ENCODE measurements around the gene EPYC.

The EPYC gene

DNA sequence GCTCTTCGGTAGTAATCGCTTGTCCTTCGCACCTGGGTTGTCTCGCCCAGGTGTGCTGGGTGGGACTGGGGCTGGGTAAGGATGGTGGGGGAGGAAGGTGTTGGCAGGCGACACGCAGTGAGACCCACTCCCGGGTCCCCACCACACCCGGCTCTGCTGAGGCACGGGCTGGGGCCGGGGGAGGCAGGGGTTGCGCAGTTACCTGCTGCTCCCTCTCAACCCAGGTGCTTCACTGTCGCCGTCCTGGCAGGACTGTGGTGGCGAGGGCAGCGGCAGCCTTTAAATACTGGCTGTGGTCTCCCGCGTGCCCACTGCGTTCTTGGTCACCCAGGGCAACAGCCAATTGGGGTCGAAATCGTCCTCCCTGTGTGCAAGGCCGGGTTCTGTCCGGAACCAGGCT lies 49.9 kb downstream of the EPYC start, which contains the start of gene CCER1:
Gene CCER1, minus strand, starts transcription at position 256 of the 400 bp plus-strand sequence. CDS start 434 bp downstream, outside the sequence.
- DNase-seq (ENCODE audit: low spot score) = no peak

DNA sequence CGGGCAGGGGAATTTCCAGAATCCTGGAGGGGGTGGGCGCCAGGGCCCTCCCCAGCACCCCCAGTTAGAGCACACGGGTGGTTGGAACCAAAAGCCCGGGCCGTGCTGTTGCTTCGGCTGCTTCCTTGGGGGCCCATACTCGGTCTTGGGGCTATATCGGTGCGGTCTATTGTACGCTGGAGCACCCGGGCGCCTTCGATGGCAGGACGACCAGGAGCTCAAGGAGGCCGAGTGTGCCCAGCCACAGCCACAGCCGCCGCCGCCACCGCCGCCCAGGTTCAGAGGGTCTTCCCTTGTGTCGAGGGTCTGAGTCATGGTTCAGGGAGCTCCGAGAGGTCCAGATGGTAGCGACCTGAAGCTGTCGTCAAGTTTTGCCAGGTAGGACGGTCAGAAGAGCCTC lies 50.3 kb downstream of the EPYC start:
- no peak for DNase-seq (ENCODE audit: low spot score)

DNA sequence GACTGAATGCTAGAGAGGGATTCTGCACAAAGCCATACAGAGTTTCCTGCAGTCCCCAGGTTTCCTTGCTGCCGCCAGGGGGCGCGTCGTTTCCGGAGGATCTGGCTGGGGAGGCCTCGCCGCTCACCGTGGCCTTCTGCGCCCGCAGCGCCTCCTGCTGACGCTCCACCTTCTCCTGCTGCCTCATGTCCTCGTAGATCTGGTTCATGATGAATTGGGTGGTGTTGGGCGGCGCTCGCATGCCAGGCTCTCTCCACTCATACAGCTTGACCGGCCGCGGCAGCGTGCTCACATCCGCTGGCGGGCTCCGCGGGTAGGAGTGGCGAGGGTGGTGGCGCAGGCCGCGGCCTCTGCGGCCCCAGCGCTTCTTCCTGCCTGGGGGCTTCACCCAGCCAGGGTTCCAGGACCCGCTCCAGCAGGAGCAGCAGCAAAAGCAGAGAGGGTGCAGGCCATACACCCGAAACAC lies 50.8 kb downstream of the EPYC start:
- DNase-seq (ENCODE audit: low spot score) = peak; percentile 38

DNA sequence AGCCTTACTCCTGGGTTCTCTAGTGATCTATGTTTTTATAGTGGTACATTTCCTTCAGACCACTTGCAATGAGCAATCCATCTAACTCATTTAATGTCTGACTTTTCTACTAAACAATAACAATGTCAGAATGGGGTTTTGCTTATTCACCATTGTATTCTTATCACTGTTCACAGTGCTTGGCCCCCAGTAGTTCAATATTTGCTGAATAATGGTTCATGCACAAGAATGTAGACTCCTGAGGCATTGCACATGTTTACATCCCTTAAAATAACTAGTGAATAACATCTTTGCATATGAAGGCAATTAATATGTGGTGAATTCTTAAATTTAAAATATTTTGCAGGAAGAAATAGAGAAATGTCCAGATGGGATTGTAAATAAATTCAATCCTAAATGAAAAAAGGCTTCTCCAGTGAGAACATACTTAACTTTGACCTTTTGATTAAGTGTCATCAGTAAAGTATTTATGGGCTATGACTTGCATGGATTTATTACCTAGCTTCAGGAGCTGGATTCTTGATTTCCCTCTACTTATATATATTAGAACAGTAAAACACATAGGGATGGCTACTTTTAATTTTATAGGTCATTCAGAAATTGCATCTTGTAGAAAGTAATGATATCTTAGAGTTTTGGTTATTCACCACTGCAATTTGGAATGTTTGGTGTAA lies 53.2 kb downstream of the EPYC start:
- no peak for DNase-seq (ENCODE audit: low spot score)

DNA sequence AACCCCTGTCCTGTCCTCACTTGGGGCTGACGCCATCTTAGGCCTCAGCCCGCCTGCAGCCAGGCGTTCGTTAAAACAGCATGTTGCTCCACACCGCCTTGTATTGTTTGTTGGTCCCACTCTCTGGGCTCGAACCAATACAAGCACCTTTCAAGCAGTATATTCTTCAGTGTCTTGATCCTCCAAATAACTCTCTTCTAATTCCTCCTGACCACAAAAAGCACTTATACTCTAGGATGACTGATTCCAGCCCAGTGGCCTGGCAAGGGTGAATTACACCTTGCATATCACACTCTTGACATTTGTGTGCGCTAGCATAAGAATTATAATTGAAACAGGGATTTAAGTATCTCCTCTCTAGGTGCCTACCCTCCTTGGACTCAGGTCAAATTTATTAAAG lies 56.9 kb downstream of the EPYC start:
- no peak for DNase-seq (ENCODE audit: low spot score)

DNA sequence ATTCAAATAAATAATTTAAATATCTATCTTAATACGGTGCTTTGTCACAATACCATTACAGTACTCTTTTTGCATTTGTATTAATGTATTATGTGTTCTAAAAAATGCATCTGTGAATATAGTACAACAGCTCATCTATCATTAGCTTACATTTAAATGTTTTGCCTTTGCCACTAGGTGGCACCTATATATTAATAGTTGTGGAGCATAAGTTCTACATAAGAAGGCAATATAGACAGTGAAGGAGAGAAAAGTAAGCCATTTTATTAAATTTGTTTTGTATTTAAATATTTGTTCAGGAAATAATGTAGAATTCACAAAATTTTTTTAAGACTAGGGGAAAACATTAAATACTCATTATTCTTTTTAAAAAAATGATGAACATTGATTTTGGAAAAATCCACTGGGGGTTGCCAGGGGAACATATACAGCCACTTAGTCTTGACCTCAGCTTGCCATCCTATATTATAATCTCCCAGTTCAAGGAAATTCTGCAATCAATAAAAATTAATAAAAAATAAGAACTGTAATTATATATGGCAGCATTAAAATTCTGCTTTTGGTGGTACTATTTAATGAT lies 59.6 kb downstream of the EPYC start:
- peak; percentile 57 for DNase-seq (ENCODE audit: low spot score)

DNA sequence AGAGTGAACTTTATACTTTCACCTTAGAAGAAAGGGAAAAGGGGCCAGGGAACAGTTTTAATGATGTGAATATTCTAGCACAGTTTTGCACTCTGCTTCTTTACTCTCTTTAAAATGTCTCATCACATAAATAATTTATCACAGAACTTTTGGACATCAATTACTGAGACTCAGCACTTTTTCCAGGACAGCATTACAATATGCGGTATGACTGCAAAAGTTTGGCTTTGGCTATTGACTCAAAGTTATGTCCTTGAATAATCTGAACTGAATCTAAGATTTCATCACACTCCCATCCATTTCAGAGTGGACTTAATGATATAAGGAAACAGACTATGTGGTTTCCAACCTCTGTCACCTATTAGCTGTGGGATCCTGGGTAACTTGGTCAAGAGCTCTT lies 61.5 kb downstream of the EPYC start:
- no peak for DNase-seq (ENCODE audit: low spot score)

DNA sequence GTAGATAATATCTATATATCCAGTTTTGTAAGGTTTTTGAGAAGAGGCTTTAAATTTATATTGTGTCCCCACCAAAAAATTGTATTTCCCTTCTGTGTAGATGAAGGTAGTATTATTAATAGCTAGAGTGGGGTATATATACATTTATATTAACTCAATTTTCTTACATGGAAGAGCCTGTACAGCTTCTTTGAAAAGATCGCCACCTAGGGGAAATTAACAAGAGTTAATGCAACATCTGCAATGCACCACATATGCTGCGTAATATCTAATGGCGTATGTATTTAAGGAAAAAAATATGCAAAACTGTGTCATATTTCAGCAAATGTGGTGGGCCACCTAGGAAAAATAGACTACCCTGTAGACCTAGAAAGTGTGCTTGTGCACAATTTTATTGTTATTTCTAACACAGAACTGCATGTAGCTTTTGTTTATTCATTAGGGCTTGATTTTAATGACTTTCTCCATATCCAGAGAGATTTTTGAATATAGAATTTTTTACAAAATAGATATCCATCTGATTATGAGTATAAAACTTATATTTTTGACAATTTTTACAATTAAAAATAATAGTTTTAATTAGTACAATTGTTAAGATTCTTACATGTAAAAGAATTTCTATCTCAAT lies 63.8 kb downstream of the EPYC start:
- peak; percentile 76 for DNase-seq (ENCODE audit: low spot score)

DNA sequence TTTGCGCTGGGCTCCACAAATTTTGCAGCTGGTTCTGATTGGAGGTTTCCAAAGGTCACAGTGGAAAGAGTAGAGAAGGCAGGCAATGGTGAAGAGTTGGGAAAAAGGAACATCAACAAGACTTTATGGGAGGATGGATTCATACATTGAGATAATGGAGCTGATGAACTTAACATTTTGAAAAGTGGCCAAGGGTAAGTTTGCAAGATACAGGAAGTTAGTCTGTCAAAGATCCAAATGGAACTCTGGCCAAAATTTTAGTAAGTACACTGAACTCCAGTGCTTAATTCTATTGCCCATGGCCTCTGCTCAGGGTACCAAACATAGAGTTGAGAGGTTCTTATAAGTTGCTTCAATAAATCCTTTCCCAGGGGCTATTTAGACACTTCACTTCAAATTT lies 65.4 kb downstream of the EPYC start:
- DNase-seq (ENCODE audit: low spot score) = no peak

DNA sequence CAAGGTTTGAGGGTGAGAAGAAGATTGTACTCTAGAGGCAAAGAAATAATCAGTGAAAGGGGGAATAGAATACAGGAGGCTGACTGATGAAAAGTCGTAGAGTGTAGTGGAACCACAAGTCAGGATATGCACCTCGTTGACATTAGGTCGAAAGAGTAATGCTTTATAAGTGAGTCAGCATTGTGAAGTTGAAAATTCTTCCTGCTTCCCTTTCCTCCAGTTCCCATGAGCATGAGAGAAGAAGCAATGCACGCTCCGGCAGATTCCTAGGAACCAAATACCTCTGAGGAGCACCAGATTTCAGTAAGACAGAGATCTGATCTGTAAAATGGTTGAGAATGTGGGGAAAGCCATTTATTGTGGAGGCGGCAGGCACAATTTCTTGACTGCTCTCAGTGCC lies 66.3 kb downstream of the EPYC start:
- DNase-seq (ENCODE audit: low spot score) = no peak

DNA sequence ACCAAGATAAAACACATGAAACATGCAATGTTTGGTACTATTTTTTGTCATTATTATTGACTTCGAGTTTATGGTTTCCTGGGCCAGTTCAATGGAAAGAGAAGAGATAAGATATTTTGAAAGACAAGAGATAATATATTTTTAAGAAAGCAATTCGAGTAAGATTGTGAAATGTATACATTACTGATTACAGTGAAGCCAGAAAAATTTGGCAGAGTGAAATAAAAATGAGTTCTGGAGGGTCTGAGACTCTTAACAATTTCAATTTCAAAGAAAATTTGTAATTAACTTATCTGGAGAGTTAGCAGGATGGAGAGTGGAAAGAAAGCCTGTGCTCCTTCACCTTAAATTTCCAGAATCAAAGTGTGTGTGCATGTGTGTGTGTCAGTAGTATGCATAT lies 67.1 kb downstream of the EPYC start:
- no peak for DNase-seq (ENCODE audit: low spot score)

DNA sequence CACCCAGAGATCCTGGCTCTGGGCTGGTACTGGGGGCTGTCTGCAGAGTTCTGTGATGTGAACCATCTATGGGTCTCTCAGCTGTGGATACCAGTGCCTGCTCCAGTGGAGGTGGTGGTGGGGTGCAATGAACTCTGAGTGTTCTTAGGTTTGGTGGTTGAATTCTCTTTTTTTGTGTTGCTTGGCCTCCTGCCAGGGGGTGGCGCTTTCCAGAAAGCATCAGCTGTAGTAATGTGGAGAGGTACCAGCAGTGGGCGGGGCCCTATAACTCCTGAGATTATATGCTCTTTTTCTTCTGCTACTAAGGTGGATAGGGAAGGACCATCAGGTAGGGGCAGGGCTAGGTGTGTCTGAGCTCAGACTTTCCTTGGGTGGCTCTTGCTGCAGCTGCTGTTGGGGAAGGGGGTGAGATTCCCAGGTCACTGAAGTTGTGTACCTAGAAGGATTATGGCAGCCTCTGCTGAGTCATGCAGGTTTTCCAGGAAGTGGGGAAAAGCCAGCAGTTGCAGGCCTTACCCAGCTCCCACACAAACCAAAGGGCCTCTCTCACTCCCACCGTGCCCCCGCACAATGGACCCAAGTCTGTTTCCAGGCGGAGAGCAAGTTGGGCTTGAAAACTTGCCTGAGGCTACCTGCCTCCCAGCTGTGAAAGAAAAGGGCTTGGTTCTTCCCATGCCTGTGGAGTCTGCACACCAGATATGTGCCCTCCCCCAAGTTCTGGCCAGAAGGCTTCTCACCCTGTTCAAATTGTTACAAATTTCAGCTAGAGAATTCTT lies 68.4 kb downstream of the EPYC start:
- DNase-seq (ENCODE audit: low spot score) = peak; percentile 7

DNA sequence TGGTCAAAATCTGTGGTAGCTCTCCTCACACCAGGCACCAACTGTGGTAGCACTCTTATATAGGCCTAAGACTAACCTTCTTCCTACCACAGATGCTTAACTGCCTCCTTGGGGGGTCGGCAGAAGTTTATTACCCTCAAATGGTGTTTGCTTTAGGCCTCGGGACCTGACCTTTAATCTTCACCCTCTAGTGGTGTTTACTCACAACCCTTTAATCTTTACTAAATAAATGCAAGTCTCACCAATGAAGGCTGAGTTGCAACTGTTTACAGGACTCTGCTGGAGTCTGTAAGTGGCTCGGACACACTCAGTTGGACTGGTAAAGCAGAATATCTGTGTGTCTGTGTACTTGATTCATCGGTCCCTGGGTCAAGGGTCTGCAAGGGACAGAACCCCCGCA lies 79.2 kb downstream of the EPYC start:
- no peak for DNase-seq (ENCODE audit: low spot score)

DNA sequence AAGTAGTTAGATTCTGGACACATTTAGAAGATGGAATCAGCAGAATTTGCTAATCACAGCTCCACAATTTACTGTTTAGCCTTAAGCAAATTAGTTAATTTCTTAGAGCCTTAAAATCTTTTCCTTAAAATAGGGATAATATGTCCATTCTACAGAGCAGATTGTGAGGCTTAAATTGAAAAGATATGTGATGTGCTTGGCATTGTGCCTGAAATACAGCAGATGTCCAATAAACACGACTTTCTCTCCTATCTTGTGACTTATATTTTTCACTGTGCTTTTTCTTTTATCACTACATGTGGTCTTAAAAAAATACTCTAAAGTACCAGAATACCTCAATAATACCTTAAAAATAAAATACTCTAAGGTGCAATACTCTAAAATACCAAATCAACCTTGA lies 80.4 kb downstream of the EPYC start:
- no peak for DNase-seq (ENCODE audit: low spot score)

DNA sequence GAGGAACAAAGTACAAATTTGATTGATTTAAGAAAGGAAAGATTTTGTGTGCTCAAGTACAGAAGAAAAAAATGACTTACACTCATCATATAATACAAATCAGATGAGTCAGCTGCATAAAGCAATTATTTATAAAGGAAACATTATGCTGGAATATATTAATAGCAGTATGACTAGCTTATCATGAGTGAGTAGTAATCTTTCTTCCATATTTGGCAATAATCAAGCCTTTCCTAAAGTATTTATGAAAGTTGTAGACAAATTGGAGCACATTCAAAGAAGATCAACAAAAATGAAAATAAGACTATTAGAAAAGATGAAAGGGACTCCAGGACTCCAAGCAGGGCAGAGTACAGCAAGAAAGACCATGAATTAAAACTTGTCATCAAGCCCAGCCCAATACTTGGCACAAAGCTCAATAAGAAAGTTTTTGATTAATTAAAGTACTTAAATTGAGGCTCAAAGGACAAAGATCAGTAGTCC lies 82.6 kb downstream of the EPYC start:
- no peak for DNase-seq (ENCODE audit: low spot score)

DNA sequence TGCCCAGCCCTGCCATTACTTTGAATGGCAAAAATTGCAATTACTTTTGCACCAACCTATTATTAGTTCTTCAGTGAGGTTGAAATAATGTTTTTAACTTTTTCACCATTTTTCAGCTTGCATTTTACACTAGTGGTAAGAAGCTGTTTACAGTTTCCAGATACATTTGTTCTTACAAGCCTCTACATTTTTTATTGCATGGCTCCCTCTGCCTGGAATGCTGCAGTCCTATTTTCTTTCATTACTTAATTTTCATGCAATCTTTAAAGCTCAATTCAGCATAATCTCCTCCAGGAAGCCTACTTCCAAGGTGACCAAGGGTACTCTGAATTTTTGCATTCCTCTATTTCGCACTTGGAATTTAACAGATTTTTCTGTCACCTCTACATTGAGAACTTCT lies 83.2 kb downstream of the EPYC start:
- DNase-seq (ENCODE audit: low spot score) = no peak

DNA sequence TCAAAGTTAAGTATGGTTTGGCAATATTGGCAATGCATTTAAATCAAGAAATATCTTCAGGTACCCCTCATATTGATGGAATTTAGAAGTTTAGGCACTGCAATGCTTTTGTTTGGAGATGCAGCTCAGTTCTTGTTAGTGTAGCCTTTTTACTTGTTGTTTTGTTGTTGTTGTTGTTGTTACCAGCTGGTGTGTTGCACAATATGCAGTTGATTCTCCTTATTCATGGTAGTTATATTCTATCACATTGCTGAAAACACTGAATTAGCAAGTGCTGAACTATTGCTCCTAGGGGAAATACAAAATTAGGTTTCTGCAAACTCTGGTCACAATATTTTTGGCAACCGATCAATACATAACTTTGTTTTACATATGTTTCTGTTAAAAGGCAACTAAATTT lies 84.5 kb downstream of the EPYC start:
- DNase-seq (ENCODE audit: low spot score) = no peak

DNA sequence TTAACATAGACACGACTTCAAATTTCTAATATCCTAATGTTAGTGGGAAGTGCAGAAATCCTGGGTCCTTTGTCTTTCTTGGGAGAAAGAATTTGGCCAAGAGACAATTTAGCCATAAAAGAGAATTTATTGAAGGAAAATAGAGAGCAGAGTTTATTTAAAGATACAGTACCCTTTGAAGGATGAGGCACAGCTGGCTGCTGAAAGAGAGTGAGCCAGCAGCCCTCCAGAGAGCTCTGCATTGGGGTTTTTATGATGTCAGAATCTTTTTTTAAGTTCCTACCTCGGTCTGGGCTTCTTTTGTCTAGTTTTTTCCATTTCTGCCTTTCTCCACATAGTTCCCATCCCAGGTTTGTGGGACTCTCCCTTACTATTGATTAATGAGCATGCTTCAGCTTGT lies 87.3 kb downstream of the EPYC start:
- no peak for DNase-seq (ENCODE audit: low spot score)

DNA sequence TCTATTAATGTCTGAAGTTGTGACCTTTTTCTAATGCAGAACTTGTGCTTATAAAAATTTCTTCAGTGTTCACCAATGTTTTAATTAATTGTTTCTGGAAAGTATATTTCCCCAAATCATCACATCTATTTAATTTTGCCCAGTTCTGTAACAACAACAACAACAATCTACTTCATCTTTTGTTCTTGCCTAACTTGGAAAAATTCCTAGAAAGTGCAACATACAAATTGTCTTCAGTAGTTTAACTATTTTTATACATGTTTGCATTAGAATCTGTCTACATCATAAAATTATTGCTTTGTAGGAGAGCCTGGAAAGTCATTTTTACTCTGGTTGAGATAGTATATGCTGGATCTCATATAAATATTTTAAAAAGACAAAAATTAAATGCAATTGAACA lies 88.3 kb downstream of the EPYC start:
- no peak for DNase-seq (ENCODE audit: low spot score)

DNA sequence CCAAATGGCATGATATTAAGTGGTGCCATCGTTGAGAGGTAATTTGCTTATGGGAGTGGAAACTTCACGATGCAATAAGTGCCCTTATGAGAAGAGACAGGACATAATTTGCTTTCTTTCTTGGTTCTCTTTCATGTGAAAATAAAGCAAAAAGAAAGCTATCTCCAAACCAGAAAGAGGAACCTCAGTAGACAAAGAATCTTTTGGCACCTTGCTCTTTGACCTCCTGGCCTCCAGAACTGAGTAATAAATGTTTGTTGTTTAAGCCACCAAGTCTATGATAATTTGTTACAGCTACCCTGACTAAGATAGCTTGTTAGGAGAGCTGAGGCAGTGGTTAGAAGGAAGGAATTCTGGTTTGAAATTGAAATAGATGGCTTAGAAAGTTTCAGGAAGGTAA lies 89.4 kb downstream of the EPYC start:
- no peak for DNase-seq (ENCODE audit: low spot score)
